NCI-H446 treated with DMSO at 0.1 percent for 48 hours (cell line): ENCODE data around the gene FOXI2.

Experiments
- DNase-seq: peaks from one replicate; lab custom pipeline; 2025; lab: John Stamatoyannopoulos, UW

Gene FOXI2

GRCh38 chr10:127736915-127737562 is at the start of gene FOXI2:
FOXI2 (plus strand) TSS chr10:127737185; CDS start chr10:127737274, 89 bp downstream.
- DNase-seq, result no peak

GRCh38 chr10:127687548-127687947 is 49.4 kb upstream of the FOXI2 start:
- DNase-seq, result no peak

GRCh38 chr10:127690176-127690835 is 46.7 kb upstream of the FOXI2 start:
- DNase-seq, result no peak

GRCh38 chr10:127694580-127695193 is 42.3 kb upstream of the FOXI2 start:
- no peak for DNase-seq

- DNase-seq, result no peak
These were observed 41.6 kb upstream of the FOXI2 start for GRCh38 chr10:127695431-127695830.

GRCh38 chr10:127698886-127699285 is 38.1 kb upstream of the FOXI2 start:
- DNase-seq, result no peak

- DNase-seq, result no peak
These were observed 37.7 kb upstream of the FOXI2 start for GRCh38 chr10:127699311-127699710.

GRCh38 chr10:127702271-127702670 is 34.7 kb upstream of the FOXI2 start:
- DNase-seq, result no peak

GRCh38 chr10:127715249-127715648 is 21.7 kb upstream of the FOXI2 start:
- no peak for DNase-seq

GRCh38 chr10:127715782-127716378 is 21.1 kb upstream of the FOXI2 start:
- DNase-seq, result no peak

GRCh38 chr10:127720142-127720541 is 16.8 kb upstream of the FOXI2 start:
- no peak for DNase-seq

GRCh38 chr10:127720903-127721302 is 16.1 kb upstream of the FOXI2 start:
- DNase-seq, result no peak

GRCh38 chr10:127734753-127735152 is 2.2 kb upstream of the FOXI2 start:
- no peak for DNase-seq

- no peak for DNase-seq
These were observed 1.8 kb upstream of the FOXI2 start for GRCh38 chr10:127735156-127735555.

- no peak for DNase-seq
These were observed 1.2 kb upstream of the FOXI2 start for GRCh38 chr10:127735723-127736221.

- no peak for DNase-seq
These were observed 617 bp upstream of the FOXI2 start for GRCh38 chr10:127736222-127736914.

- no peak for DNase-seq
These were observed 852 bp downstream of the FOXI2 start for GRCh38 chr10:127737563-127738511.

GRCh38 chr10:127738512-127739424 is 1.8 kb downstream of the FOXI2 start:
- no peak for DNase-seq

- DNase-seq, result no peak
These were observed 2.9 kb downstream of the FOXI2 start for GRCh38 chr10:127739908-127740307.

- no peak for DNase-seq
These were observed 3.6 kb downstream of the FOXI2 start for GRCh38 chr10:127740596-127740995.
